EL (cell line): ENCODE data around the gene ITIH5.
A peak's percentile ranks its signal among the peaks of the same experiment; 100 is the strongest.

Experiments used
- DNase-seq: peaks from one replicate; pipeline ENCODE4 v3.0.0-alpha.2; 2016

The ITIH5 gene

GRCh38 chr10:7545792-7546191 lies 121.0 kb downstream of the ITIH5 start:
- no peak for DNase-seq

GRCh38 chr10:7545261-7545660 lies 121.5 kb downstream of the ITIH5 start:
- no peak for DNase-seq

GRCh38 chr10:7544203-7544602 lies 122.6 kb downstream of the ITIH5 start:
- no peak for DNase-seq

- no peak for DNase-seq
Observed at GRCh38 chr10:7542189-7542914, 124.4 kb downstream of the ITIH5 start.

- DNase-seq: peak; percentile 5
Observed at GRCh38 chr10:7541137-7542087, 125.4 kb downstream of the ITIH5 start.

GRCh38 chr10:7538970-7539654 lies 127.7 kb downstream of the ITIH5 start:
- DNase-seq: no peak

- DNase-seq: no peak
Observed at GRCh38 chr10:7537126-7537525, 129.6 kb downstream of the ITIH5 start.

- no peak for DNase-seq
Observed at GRCh38 chr10:7534480-7534852, 132.3 kb downstream of the ITIH5 start.

GRCh38 chr10:7533657-7534479 lies 132.9 kb downstream of the ITIH5 start:
- no peak for DNase-seq

- DNase-seq: no peak
Observed at GRCh38 chr10:7532723-7533498, 133.9 kb downstream of the ITIH5 start.

- no peak for DNase-seq
Observed at GRCh38 chr10:7529638-7530037, 137.1 kb downstream of the ITIH5 start.

GRCh38 chr10:7527468-7527867 lies 139.3 kb downstream of the ITIH5 start:
- DNase-seq: no peak

GRCh38 chr10:7526017-7526400 lies 140.8 kb downstream of the ITIH5 start:
- no peak for DNase-seq

- peak; percentile 60 for DNase-seq
Observed at GRCh38 chr10:7525314-7526016, 141.3 kb downstream of the ITIH5 start.

GRCh38 chr10:7523656-7524055 lies 143.1 kb downstream of the ITIH5 start:
- DNase-seq: no peak

- DNase-seq: no peak
Observed at GRCh38 chr10:7520507-7521485, 146.0 kb downstream of the ITIH5 start.

GRCh38 chr10:7519351-7519750 lies 147.4 kb downstream of the ITIH5 start:
- DNase-seq: no peak

- DNase-seq: no peak
Observed at GRCh38 chr10:7518693-7519092, 148.1 kb downstream of the ITIH5 start.

GRCh38 chr10:7515439-7515838 lies 151.3 kb downstream of the ITIH5 start:
- DNase-seq: no peak

- DNase-seq: no peak
Observed at GRCh38 chr10:7513936-7514335, 152.8 kb downstream of the ITIH5 start.
